Loucy (cell line): Measurements from ENCODE around the gene NRARP.

Experiments
- EZH2phosphoT487 ChIP-seq: fragments of 200-600 bp; IDR thresholded peaks from 2 replicates; pipeline ENCODE4 v1.6.1; 2018; ENCODE audit warnings: antibody characterized with exemption, mild to moderate bottlenecking, moderate library complexity, borderline replicate concordance
- TF ChIP-seq, protein P1 (sequence below): fragments of 200-600 bp; sonication (generic); conservative IDR thresholded peaks from 2 replicates; pipeline ENCODE4 v1.5.1; 2014; ENCODE audit warnings: mild to moderate bottlenecking, antibody characterized with exemption, low read length

- TF ChIP-seq, protein P1, sequence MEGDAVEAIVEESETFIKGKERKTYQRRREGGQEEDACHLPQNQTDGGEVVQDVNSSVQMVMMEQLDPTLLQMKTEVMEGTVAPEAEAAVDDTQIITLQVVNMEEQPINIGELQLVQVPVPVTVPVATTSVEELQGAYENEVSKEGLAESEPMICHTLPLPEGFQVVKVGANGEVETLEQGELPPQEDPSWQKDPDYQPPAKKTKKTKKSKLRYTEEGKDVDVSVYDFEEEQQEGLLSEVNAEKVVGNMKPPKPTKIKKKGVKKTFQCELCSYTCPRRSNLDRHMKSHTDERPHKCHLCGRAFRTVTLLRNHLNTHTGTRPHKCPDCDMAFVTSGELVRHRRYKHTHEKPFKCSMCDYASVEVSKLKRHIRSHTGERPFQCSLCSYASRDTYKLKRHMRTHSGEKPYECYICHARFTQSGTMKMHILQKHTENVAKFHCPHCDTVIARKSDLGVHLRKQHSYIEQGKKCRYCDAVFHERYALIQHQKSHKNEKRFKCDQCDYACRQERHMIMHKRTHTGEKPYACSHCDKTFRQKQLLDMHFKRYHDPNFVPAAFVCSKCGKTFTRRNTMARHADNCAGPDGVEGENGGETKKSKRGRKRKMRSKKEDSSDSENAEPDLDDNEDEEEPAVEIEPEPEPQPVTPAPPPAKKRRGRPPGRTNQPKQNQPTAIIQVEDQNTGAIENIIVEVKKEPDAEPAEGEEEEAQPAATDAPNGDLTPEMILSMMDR, result no peak
- no peak for TF ChIP-seq EZH2phosphoT487
Observed at GRCh38 chr9:137303893-137304382, 1.9 kb upstream of the NRARP start.
